ENCODE results near the gene PCDH1.

- TF ChIP-seq CTCF (conservative IDR thresholded peaks at IDR 0.05; ENCODE audit: low read length) (no peak), EZH2phosphoT487 (IDR thresholded peaks at IDR 0.05; ENCODE audit: borderline replicate concordance) (no peak)
Measured at GRCh38 chr5:141874262-141874964, 3.8 kb downstream of the PCDH1 start.
